GM12891 (cell line): ENCODE results near the gene TNPO3.

Source experiments
- POLR2AphosphoS5 ChIP-seq: IDR thresholded peaks from 2 replicates; pipeline ENCODE4 v1.6.1; 2011; ENCODE audit warnings: low read depth, low read length, control low read depth
- TAF1 ChIP-seq: IDR thresholded peaks from 2 replicates; pipeline ENCODE4 v1.6.1; 2011; ENCODE audit warnings: low read depth, low read length, control low read depth

- TF ChIP-seq TAF1 (no peak), POLR2AphosphoS5 (no peak)
Measured at GRCh38 chr7:128951296-128951695, 103.6 kb downstream of the TNPO3 start.
